NOMO-1 (cell line): ENCODE data around the gene SARM1.
"Not testable (repeated sequence)": the region's sequence is repeated elsewhere in the genome, so short reads cannot be mapped to it uniquely, and the experiment has no call there.

Source experiments
- DNase-seq, 2 experiments: peaks; one replicate each; lab custom pipeline; 2025; ENCODE audit not compliant: unreplicated experiment in 2 of 2; lab: John Stamatoyannopoulos, UW

Gene SARM1

GRCh38 chr17:28413804-28414203 lies 42.3 kb downstream of the SARM1 start:
- DNase-seq, result no peak

- no peak for DNase-seq
These were observed 44.4 kb downstream of the SARM1 start for GRCh38 chr17:28415886-28416285.

- peak; percentile 56 to 71 for DNase-seq
These were observed 45.3 kb downstream of the SARM1 start for GRCh38 chr17:28416703-28417311.

- no peak for DNase-seq
These were observed 50.4 kb downstream of the SARM1 start for GRCh38 chr17:28421787-28422305.

- DNase-seq, result no peak
These were observed 53.7 kb downstream of the SARM1 start for GRCh38 chr17:28425206-28425605.

GRCh38 chr17:28426081-28426519 lies 54.6 kb downstream of the SARM1 start:
- no peak for DNase-seq

GRCh38 chr17:28427371-28427770 lies 55.9 kb downstream of the SARM1 start:
- DNase-seq, result no peak

GRCh38 chr17:28427982-28428381 lies 56.5 kb downstream of the SARM1 start:
- not testable (repeated sequence) for DNase-seq

GRCh38 chr17:28433721-28434120 lies 62.2 kb downstream of the SARM1 start:
- DNase-seq, result no peak

- not testable (repeated sequence) for DNase-seq
These were observed 62.8 kb downstream of the SARM1 start for GRCh38 chr17:28434326-28434725.

- DNase-seq, result no peak
These were observed 72.6 kb downstream of the SARM1 start for GRCh38 chr17:28443901-28444638.

- DNase-seq, result no peak
These were observed 75.4 kb downstream of the SARM1 start for GRCh38 chr17:28446716-28447395.

- DNase-seq, result no peak
These were observed 75.9 kb downstream of the SARM1 start for GRCh38 chr17:28447396-28447760.

- DNase-seq, result no peak
These were observed 78.4 kb downstream of the SARM1 start for GRCh38 chr17:28449859-28450258.
